Iris pigment epithelial cell (primary cell): ENCODE results near the gene LMAN1L.
A peak's percentile ranks its signal among the peaks of the same experiment; 100 is the strongest.

ENCODE experiments used
- DNase-seq: peaks from one replicate; pipeline ENCODE4 v3.0.0-alpha.2; 2011; ENCODE audit warnings: low read depth

Gene LMAN1L

DNA sequence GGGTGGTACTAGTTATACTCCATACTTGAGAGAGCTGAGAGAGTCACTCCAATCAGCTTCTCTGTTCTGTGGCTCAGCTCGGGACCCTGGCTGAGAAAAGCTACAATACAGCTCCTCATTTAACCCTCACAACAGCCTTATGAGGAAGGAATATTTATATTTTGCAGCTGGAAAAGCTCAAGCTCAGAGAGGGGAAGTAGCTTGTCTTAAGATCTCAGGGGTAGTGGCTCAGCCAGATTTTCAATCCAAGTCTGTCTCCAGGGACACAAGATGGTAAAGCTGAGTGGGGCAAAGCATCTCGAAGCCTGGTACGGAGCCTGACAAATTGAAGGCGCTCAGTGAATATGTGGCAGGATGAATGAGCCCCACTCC, 45.7 kb downstream of the LMAN1L start:
- no peak for DNase-seq

DNA sequence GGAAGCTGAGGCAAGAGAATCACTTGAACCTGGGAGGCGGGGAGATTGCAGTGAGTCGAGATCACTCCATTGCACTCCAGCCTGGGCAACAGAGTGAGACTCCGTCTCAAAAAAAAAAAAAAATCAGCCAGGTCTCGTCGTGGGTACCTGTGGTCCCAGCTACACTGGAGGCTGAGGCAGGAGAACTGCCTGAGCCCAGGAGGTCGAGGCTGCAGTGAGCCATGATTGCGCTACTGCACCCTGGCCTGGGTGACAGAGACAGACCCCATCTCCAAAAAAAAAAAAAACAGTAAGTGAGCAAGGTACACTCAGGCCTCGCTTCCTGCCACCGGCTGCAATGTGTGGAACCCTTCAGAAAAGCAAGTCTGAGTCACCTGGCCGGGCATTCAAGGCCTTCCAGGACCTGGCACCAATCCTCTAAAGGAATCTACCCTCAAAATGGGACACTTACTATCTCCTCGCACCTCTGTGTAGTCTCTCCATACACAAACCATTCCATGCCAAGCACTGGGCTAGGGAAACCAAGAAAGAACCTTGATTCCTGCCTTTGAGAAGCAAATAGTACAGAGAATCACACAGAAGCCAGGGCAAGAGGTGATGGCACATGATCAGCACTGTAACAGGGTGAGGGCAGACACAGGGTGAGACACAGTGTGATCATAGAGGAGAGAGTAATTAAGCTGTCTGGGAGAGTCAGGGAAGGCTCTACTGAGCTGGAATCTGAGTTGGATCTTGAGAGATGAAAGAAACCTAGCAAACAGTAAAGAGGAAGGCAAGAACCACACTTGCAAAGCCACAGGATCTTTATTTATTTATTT, 50.8 kb downstream of the LMAN1L start:
- peak; percentile 28 for DNase-seq

DNA sequence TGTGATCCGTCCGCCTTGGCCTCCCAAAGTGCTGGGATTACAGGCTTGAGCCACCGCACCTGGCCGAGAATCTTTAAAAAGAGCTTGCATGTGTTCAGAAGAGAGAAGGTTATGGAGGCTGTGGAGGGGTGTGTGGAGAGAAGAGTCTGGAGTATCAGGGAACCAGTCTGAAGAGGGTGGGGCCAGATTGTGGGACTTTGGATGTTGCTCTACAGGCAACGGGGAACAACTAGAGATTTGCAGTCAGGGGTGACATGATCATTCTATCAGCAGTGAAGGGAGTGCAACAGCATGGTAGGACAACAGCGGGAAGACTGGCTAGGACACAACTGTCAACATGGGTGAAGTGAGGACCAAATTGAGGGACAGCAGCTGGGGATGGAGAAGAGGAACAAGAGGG, 51.7 kb downstream of the LMAN1L start:
- no peak for DNase-seq

DNA sequence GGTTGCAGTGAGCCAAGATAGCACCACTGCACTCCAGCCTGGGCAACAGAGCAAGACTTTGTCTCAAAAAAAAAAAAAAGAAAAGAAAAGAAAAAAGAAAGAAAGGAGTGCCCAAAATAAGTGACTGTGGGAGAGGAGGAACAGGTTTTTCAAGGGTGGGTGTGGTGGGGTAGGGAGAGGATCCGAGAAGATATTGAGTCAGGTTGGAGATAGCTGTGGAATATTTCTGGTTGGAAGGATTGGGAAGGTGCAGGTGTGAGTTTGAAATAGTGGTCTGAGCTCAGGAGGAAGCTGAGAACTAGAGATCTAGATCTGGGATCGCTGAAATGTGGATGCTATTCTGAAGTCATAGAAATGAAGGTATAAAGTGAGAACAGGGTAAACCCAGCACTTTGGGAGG, 52.7 kb downstream of the LMAN1L start:
- no peak for DNase-seq

DNA sequence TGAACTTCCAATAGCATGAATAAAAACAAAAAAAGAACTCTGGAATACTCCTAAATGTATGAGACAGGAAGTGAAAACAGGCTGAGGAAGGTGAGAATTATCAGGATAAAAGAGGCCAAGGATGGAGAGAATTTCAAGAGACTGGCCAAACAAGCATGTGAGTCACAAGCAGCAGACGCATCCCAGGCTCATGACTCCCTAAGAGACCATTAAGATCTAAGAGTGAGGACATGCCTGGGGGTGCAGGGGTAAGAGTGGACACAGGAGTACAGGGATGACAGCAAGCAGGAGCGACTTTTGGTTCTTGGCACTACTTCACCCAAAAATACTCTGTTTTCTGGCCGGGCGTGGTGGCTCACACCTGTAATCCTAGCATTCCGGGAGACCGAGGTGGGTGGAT, 53.5 kb downstream of the LMAN1L start:
- peak; percentile 85 for DNase-seq

DNA sequence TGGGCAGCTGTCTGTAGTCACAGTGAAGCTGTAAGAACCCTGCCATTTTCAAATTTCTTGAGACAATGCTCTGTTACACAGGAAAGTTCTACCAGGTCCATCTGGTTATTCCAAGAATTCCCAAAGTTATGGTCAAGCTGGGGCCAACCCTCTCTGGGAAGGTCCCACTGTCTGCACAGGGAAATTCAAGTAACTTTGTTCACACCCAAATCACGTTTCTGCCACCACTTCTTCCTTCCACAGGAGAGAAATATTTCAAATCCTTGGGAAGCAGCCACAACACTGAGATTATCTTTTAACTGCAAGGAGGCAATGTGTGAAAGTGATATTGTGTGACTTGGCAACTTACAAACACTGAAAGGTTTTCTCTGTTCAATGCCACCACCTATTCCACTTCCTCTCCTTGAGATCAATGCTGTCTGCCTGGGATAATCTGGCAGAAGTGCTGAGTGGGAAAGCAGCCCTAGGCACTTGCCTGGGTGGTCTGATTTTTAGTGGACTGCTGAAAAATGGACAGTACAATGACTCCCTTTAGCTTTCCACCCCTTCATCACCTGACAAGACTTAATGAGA, 54.9 kb downstream of the LMAN1L start:
- DNase-seq: no peak

DNA sequence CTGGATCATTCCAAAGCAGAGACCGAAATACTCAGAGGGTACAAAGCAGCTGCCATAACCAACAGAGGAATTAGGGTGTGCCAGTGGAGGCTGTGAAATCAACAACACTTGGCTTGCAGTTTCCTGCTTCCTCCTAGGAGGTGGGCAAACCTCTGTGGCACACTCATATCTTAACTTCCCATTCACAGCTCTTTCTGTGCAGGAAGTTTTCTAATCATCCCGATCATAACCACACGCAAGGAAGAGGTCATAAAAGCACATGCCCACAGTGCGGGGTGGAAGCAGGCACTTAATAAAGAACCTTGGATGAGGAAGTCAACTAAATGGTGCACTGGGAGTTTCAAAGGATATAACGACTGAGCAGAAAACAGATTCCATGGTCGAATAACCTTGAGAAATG, 55.4 kb downstream of the LMAN1L start:
- DNase-seq: no peak

DNA sequence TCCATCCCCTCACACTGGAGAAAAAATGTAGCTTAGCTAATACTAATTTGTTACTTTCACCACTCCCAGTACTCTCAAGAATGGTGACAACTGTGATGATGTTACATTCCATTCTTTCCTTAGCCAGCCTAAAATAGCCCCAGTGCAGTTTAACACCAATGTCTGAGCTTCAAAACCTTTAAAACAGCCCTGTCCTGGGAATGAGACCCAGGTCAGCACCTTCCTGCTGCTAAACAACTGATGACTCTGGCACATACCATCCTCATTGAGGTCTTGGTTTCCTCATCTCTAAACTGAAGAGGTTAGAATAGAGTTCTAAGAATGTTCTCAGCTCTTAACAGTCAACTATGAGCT, 56.7 kb downstream of the LMAN1L start:
- DNase-seq: no peak

DNA sequence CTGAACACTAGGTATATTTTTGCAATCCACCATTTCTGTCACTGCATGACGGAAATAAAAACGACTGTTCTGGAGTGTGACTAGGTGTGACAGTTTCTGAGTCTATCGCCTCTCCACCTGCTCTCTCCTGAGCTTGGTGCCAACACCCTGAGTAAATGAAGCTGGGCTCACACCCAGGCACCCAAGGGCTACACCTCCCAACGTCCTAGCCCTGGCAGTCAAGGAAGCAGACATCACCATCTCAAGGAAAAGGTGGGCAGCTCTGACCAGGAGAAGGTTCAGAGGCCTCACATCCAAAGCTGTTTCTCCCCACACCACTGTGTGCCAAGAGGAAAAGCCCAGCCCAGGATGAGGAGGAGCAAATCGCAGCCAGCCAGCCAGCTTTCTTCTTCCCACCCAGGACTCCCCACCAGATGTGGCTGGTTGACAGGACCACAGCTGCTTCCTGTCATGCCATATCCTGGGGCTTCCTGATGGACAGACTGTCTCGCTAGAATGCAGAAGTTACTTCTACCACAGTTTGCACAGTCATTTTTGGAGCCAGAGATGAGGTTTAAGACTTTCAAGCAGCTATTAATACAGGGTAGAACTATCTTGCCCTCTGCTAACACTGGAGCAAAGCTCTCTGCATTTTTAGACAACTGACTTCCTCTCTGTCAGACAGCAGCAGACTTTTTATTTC, 57.2 kb downstream of the LMAN1L start:
- DNase-seq: no peak

DNA sequence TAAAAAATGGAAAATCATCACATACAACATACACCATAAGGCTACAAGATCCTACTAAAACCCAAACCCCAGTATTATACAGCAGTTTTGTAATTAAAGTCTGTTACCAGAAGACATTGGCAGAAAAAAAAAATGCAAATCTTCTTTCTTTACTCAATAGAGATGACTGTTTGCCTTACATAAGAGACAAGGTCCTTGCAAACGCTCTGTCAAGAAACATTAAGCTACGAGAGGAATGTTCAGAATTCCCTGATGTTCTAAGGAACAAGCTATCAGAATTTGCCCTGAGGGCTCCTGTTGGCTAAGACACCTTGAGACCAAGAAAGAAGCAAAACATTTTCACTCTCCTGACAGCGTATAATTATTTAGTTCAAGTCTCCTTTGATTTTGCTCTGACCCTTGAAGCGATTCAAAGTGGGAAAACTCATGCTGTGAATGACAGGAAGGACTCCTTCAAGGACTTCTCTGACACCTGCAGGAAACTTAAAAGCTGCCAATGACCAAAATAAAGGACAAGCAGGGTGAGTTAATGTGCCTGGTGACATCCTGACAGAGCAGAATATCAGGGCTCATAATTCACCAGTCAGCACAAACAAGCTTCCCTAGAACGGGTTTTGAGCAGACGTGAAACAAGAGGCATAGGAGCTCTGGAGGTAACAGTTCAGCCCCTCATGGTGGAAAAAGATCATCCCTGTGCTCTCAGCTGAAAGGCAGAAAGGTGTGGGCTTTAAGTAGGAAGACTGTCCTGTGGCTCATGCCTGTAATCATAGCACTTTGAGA, 58.0 kb downstream of the LMAN1L start:
- peak; percentile 41 for DNase-seq

DNA sequence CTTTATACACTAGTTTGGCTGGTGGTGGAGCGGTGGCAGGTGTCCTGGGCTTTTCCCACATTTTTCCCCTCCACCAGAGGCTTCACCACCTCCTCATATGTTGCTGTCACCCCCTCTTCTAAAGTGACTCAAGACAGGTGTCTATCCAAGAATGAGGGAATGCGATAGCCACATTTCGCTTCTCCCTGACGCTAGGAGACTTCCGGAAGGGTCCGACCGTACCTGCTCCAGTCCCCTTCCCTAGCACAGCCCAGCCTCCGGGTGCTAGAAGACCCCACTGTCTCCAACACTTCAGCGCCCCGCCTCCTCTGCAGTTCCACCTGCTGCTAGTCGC, 60.0 kb downstream of the LMAN1L start:
- no peak for DNase-seq

DNA sequence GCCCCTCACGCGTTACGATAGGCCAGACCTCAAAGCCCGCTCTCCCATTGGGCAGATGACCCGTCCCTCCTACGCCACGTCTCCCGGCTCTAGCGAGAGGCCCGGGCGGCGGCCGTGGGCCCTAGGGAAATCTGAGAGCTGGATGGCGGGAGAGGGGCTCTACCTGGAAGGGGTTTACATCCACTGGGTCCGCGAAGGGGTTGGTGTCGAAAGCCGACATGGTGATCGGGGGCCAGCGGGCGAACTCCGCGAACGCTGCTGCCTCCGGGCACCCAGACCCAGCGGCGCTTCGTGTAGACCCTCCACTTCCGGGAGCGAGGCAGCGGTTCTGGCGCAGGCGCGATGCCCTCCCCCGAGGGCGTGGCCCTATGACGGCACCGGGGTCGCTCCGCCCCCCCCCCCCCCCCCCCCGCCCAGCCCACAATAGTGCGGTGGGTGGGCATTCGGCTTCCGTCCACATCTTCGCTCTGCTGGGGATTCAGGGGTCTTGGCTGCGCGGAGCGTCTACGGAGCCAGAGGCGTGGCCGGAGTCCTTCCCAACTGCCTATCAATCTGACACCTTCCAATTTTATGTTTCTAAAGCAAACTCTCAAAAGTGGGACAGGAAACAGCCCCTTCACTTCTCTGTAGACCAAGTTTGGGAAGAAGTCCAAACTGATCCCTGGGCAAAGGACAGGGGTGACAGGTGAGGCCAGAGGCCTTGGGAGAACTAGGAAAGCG, 60.6 kb downstream of the LMAN1L start, which contains the start of gene SCAMP2:
TSS of gene SCAMP2 (minus strand) at position 330 of the 720 bp plus-strand sequence. CDS start at position 220, 110 bp downstream.
- peak; percentile 96 for DNase-seq

DNA sequence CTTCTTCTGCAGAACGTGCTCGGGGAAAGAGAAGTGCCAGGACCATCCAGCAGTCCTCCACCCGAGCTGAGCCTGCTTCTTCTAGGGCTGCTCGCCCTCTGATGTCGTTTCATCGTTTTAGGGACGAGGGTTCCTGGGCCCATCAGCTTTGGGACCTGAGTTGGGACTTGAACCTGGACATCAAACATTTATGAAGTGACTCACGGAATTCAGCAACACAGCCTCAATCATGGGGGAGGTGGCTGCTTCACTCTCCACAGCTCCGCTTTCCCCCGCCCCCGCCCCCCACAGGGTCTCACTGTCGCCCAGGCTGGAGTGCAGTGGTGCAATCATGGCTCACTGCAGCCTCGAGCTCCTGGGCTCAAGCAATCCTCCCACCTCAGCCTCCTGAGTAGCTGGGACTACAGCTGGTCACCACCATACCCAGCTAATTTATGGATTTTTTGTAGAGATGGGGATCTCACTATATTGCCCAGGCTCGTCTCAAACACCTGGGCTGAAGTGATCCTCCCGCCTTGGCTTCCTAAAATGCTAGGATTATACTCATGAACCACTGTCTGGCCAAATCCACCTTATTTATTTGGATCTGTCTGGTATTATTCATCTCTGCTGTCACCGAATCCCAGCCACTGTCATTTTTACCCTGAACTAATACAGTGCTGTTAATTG, 61.3 kb downstream of the LMAN1L start:
- DNase-seq: peak; percentile 27
